Measurements from ENCODE around the gene PAK1.
A peak's percentile ranks its signal among the peaks of the same experiment; 100 is the strongest.
"Not testable (repeated sequence)": the region's sequence is repeated elsewhere in the genome, so short reads cannot be mapped to it uniquely, and the experiment has no call there.

PAK1 gene

DNA sequence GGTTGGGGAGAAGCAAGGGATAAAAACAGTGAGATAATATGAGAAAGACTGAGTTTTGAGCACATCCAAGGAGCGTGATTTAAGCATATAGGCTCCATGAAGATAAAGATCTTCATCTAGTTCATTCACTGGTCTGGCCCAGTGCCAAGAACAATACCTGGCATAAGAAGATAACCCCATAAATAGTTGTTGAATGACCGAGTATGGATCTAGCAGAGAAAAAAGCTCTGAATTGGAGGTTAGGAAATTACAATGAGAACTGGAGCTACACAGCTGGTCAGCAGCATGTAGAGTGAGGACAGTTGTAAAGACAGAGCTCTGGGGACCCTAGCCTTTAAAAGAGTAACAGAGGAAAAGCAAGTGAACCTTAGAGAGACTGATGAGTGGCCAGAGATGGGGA is 33.0 kb upstream of the PAK1 start:
- no peak for DNase-seq (ENCODE audit: low read depth)

DNA sequence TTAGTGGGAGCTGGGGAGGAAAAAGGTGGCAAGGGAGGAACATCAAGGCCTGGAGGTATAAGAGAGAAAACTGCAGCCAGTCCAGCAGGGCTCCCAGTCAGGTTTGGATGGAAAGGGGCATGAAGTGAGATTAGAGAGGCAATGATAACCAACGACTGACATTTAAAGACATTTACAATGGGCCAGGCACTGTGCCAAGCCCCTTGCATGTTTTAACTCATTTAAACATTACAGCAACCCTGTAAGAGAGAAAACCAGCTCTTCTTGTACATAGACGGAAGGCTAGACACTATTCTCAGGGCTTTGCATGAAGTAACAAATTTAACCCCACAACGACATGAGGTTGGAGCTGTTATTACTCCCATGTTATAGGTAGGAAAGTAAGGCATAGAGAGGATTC is 32.1 kb upstream of the PAK1 start:
- DNase-seq (ENCODE audit: low read depth), result no peak
- H3K4me3 ChIP-seq (ENCODE audit: low read length), result no peak overlapping the region
- H3K27me3 ChIP-seq (replicated peaks; ENCODE audit: control insufficient read depth, insufficient read depth, low read length), result no peaks in the 10 kb centered on the region
- no peaks in the 10 kb centered on the region for H3K36me3 ChIP-seq (ENCODE audit: control insufficient read depth, insufficient read depth, low read length, severe bottlenecking)
- peaks cover 14% of the 10 kb centered on the region for H3K4me1 ChIP-seq (ENCODE audit: control insufficient read depth, insufficient read depth, low read length)
- H3K9ac ChIP-seq (ENCODE audit: low read length), result no peak overlapping the region
- H3K9me3 ChIP-seq (ENCODE audit: control insufficient read depth, low read length), result no peaks in the 10 kb centered on the region

More for the DNA sequence above, 33.0 kb upstream of the PAK1 start:
- peaks cover 14% of the 10 kb centered on the region for H3K4me1 ChIP-seq (ENCODE audit: control insufficient read depth, insufficient read depth, low read length)
- H3K36me3 ChIP-seq (ENCODE audit: control insufficient read depth, insufficient read depth, low read length, severe bottlenecking), result no peaks in the 10 kb centered on the region
- H3K27me3 ChIP-seq (replicated peaks; ENCODE audit: control insufficient read depth, insufficient read depth, low read length), result no peaks in the 10 kb centered on the region
- no peaks in the 10 kb centered on the region for H3K9me3 ChIP-seq (ENCODE audit: control insufficient read depth, low read length)
- H3K4me3 ChIP-seq (ENCODE audit: low read length), result no peak overlapping the region
- H3K9ac ChIP-seq (ENCODE audit: low read length), result no peak overlapping the region

DNA sequence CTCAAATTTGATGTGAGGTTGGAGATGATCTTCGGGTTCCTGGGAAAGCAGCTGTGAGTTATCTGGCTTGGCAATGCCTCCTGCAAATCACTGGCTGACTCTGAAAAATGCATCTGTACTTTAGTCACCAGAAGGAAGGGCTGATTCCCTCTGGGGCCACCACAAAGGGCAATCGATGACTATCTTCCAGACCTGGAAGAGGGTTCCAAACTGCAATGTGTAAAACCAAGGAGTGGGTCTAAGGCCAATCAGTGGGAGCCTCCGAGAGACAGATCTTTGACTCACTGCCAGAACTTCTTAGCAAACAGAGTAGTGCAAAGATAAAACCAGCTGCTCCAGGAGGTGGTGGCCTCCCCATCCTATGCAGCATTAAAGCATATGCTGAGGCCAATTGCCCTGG is 29.1 kb upstream of the PAK1 start:
- peak; percentile 35 for DNase-seq (ENCODE audit: low read depth)
- Histone ChIP-seq H3K4me1 (ENCODE audit: control insufficient read depth, insufficient read depth, low read length) (peaks cover 18% of the 10 kb centered on the region), H3K9ac (ENCODE audit: low read length) (no peak overlapping the region), H3K36me3 (ENCODE audit: control insufficient read depth, insufficient read depth, low read length, severe bottlenecking) (no peaks in the 10 kb centered on the region), H3K4me3 (ENCODE audit: low read length) (peak overlapping the region; percentile 28), H3K9me3 (ENCODE audit: control insufficient read depth, low read length) (no peaks in the 10 kb centered on the region), H3K27me3 (replicated peaks; ENCODE audit: control insufficient read depth, insufficient read depth, low read length) (no peaks in the 10 kb centered on the region)

DNA sequence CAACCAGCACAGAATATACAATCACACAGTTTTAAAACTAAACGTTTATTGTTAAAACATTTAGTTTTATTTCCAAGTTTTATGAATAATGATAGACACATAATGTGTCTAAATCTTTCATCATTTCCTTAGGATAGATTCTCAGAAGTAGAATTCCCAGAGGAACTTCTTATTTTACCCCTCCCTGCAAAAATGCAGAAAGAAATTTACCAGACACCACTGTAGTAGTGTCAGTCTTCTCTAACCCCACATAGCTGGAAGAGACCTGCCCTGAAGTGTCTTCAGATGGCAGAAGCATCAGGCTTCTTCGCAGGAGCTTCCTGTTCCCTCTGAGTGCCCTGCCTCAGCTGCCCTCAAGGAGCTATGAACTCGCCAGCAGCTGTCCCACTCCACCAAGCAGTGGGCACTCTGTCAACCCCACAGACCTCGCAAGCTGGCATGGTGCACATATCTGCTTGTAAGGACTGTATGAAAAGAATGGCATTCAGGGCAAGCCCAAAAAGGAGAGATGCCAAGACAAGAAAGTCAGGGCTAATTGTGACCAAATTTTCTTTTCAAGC is 28.5 kb upstream of the PAK1 start:
- H3K4me1 ChIP-seq (ENCODE audit: control insufficient read depth, insufficient read depth, low read length), result peaks cover 21% of the 10 kb centered on the region
- DNase-seq (ENCODE audit: low read depth), result peak; percentile 8
- H3K36me3 ChIP-seq (ENCODE audit: control insufficient read depth, insufficient read depth, low read length, severe bottlenecking), result no peaks in the 10 kb centered on the region
- peak overlapping the region; percentile 44 for H3K9ac ChIP-seq (ENCODE audit: low read length)
- no peaks in the 10 kb centered on the region for H3K9me3 ChIP-seq (ENCODE audit: control insufficient read depth, low read length)
- no peaks in the 10 kb centered on the region for H3K27me3 ChIP-seq (replicated peaks; ENCODE audit: control insufficient read depth, insufficient read depth, low read length)
- H3K4me3 ChIP-seq (ENCODE audit: low read length), result peak overlapping the region; percentile 28

DNA sequence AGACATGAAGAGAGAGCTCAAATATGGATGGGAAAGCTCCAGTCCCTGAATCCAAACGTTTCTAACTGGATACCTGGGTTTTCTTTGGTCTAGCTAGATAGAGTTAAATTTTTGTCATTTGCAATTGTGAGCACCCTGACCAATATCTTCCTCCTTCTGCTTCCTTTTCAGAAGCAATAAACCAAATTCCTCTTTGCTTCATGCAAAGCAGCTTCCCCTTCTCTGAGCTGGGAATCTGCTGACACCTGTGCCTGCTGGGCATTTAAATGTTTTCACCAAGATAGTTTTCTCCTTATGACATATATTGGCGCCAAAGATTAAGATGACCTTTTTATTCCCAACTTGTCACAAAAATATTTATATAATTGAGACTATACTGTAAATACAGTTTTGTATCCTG is 27.9 kb upstream of the PAK1 start:
- no peak overlapping the region for H3K4me3 ChIP-seq (ENCODE audit: low read length)
- H3K27me3 ChIP-seq (replicated peaks; ENCODE audit: control insufficient read depth, insufficient read depth, low read length), result no peaks in the 10 kb centered on the region
- H3K9me3 ChIP-seq (ENCODE audit: control insufficient read depth, low read length), result no peaks in the 10 kb centered on the region
- DNase-seq (ENCODE audit: low read depth), result no peak
- H3K4me1 ChIP-seq (ENCODE audit: control insufficient read depth, insufficient read depth, low read length), result peaks cover 23% of the 10 kb centered on the region
- H3K9ac ChIP-seq (ENCODE audit: low read length), result no peak overlapping the region
- no peaks in the 10 kb centered on the region for H3K36me3 ChIP-seq (ENCODE audit: control insufficient read depth, insufficient read depth, low read length, severe bottlenecking)

DNA sequence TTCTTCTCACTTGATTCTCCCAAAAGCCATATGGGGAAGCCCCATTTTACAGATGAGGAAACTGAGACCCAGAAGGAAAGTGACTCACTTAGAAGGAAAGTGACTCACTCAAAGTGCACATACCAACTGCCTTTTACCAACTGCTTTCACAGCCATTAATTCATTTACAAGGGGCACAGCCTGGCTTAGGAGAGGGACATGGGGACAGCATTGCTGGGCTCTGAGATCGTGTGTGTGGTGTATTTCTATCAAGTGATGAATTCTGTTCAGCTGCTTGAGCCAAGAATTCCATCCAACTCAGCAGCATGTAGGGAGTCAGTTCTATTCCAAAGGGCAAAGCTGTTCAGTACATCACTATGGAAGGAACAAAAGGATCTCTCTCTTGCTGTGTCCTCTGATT is 23.5 kb upstream of the PAK1 start:
- Histone ChIP-seq H3K27me3 (replicated peaks; ENCODE audit: control insufficient read depth, insufficient read depth, low read length) (no peaks in the 10 kb centered on the region), H3K4me3 (ENCODE audit: low read length) (no peak overlapping the region), H3K36me3 (ENCODE audit: control insufficient read depth, insufficient read depth, low read length, severe bottlenecking) (no peaks in the 10 kb centered on the region), H3K9me3 (ENCODE audit: control insufficient read depth, low read length) (no peaks in the 10 kb centered on the region), H3K4me1 (ENCODE audit: control insufficient read depth, insufficient read depth, low read length) (peaks cover 10% of the 10 kb centered on the region), H3K9ac (ENCODE audit: low read length) (no peak overlapping the region)
- no peak for DNase-seq (ENCODE audit: low read depth)

DNA sequence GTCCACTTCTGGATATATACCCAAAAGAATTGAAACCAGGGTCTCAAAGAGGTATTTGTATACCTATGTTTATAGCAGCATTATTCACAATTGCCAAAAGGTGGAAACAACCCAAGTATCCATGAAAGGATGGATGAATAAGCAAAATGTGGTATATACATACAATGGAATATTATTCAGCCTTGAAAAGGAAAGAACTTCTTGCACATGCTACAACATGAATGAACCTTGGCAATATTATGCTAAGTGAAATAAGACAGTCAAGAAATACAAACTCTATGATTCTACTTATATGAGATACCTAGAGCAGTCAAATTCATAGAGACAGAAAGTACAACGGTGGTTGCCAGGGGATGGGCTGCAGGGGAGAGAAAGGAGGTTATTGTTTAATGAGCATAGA is 21.6 kb upstream of the PAK1 start:
- DNase-seq (ENCODE audit: low read depth), result no peak
- H3K36me3 ChIP-seq (ENCODE audit: control insufficient read depth, insufficient read depth, low read length, severe bottlenecking), result no peaks in the 10 kb centered on the region
- no peaks in the 10 kb centered on the region for H3K9me3 ChIP-seq (ENCODE audit: control insufficient read depth, low read length)
- H3K4me3 ChIP-seq (ENCODE audit: low read length), result no peak overlapping the region
- H3K4me1 ChIP-seq (ENCODE audit: control insufficient read depth, insufficient read depth, low read length), result peaks cover 9% of the 10 kb centered on the region
- H3K9ac ChIP-seq (ENCODE audit: low read length), result no peak overlapping the region
- H3K27me3 ChIP-seq (replicated peaks; ENCODE audit: control insufficient read depth, insufficient read depth, low read length), result no peaks in the 10 kb centered on the region

DNA sequence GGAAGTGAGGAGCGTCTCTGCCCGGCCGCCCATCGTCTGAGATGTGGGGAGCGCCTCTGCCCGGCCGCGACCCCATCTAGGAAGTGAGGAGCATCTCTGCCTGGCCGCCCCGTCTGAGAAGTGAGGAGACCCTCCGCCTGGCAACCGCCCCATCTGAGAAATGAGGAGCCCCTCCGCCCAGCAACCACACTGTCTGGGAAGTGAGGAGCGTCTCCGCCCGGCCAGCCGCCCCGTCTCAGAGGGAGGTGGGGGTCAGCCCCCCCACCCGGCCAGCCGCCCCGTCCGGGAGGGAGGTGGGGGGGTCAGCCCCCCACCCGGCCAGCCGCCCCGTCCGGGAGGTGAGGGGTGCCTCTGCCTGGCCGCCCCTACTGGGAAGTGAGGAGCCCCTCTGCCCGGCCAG is 16.1 kb upstream of the PAK1 start:
- H3K9me3 ChIP-seq (ENCODE audit: control insufficient read depth, low read length); H3K9ac ChIP-seq (ENCODE audit: low read length); H3K4me3 ChIP-seq (ENCODE audit: low read length); H3K36me3 ChIP-seq (ENCODE audit: control insufficient read depth, insufficient read depth, low read length, severe bottlenecking); DNase-seq (ENCODE audit: low read depth); H3K27me3 ChIP-seq (replicated peaks; ENCODE audit: control insufficient read depth, insufficient read depth, low read length); H3K4me1 ChIP-seq (ENCODE audit: control insufficient read depth, insufficient read depth, low read length): not testable (repeated sequence)

DNA sequence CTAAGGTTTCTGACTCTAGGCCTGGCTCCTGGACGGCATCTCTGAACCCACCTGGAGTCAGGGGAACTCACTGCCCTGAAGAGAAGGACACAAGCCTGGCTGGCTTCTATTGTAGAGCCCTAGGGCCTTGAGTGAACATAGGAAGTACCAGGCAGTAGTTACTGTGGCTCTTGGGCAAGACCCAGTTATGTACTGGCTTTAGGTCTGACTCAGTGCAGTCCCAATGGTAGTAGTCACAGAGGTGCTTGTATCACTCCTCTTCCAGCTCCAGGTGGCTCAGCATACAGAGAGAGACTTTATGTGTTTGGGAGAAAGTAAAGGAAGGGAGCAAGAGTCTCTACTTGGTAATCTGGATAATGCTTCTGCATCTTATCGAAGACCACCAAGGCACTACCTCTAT is 13.9 kb upstream of the PAK1 start:
- Histone ChIP-seq H3K9ac (ENCODE audit: low read length) (no peak overlapping the region), H3K27me3 (replicated peaks; ENCODE audit: control insufficient read depth, insufficient read depth, low read length) (no peaks in the 10 kb centered on the region), H3K4me3 (ENCODE audit: low read length) (no peak overlapping the region), H3K9me3 (ENCODE audit: control insufficient read depth, low read length) (peaks cover 3% of the 10 kb centered on the region), H3K4me1 (ENCODE audit: control insufficient read depth, insufficient read depth, low read length) (no peaks in the 10 kb centered on the region), H3K36me3 (ENCODE audit: control insufficient read depth, insufficient read depth, low read length, severe bottlenecking) (no peaks in the 10 kb centered on the region)
- no peak for DNase-seq (ENCODE audit: low read depth)

DNA sequence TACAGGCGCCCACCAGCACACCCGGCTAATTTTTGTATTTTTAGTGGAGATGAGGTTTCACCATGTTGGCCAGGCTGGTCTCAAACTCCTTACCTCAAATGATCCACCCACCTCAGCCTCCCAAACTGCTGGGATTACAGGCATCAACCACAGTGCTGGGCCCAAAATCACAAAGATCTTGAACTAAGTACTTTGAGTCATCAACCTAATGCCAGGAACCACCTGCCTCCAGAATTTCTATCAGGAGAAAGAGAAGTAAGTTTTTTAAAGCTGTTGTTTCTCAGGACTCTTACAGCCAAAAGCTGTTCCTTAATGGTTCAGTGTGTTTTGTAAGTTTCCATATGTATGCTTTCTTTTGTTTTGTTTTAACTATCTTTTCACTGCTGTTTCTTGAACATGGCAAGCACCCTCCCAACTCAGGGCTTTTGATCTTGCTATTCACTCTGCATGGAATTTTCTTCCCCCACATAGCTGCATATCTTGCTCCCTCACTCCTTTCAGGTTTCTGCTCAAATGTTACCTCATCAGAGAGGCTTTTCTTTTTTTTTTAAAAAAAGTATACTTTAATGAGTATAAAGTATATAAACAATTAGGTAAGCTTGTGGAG is 6.0 kb upstream of the PAK1 start:
- H3K9ac ChIP-seq (ENCODE audit: low read length), result no peak overlapping the region
- no peak for DNase-seq (ENCODE audit: low read depth)
- H3K9me3 ChIP-seq (ENCODE audit: control insufficient read depth, low read length), result no peaks in the 10 kb centered on the region
- H3K27me3 ChIP-seq (replicated peaks; ENCODE audit: control insufficient read depth, insufficient read depth, low read length), result no peaks in the 10 kb centered on the region
- no peaks in the 10 kb centered on the region for H3K4me1 ChIP-seq (ENCODE audit: control insufficient read depth, insufficient read depth, low read length)
- H3K4me3 ChIP-seq (ENCODE audit: low read length), result no peak overlapping the region
- no peaks in the 10 kb centered on the region for H3K36me3 ChIP-seq (ENCODE audit: control insufficient read depth, insufficient read depth, low read length, severe bottlenecking)

DNA sequence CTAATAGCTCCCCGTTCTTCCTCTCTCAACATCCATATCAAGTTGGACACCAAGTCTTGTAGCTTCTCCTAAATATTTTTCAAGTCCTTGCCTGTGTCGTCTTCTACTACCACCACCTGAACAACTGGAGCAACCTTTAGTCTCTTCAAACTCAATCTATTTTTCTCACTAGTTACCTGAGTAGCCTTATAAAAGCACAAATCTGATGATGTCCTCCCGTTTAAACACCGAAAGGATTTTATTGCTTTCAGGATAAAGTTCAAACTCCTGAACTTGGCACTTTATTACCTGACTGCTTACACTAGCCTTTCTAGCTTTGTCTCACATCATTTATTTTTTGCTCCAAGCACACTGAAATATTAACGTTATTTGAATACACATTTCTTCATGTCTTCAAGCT is 1.3 kb upstream of the PAK1 start:
- Histone ChIP-seq H3K4me3 (ENCODE audit: low read length) (no peak overlapping the region), H3K9ac (ENCODE audit: low read length) (no peak overlapping the region), H3K36me3 (ENCODE audit: control insufficient read depth, insufficient read depth, low read length, severe bottlenecking) (no peaks in the 10 kb centered on the region), H3K27me3 (replicated peaks; ENCODE audit: control insufficient read depth, insufficient read depth, low read length) (no peaks in the 10 kb centered on the region), H3K4me1 (ENCODE audit: control insufficient read depth, insufficient read depth, low read length) (no peaks in the 10 kb centered on the region), H3K9me3 (ENCODE audit: control insufficient read depth, low read length) (no peaks in the 10 kb centered on the region)
- DNase-seq (ENCODE audit: low read depth), result no peak

DNA sequence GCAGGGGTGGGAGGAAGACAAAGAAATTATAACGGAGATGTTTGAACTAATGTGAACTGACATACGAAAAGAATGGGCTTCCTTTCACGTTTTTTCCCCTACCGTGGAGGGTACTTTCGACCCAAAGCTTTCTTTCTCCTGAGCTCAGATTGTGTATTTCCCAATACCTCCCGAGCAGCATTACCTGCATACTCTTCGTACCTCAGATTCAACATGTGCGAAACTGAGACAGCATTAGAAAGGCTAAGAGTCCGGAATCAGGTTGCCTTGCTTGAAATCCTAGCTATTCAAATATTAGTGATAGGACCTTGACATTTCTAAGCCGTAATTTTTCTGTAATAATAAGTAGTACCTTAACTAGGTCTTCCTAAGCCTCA is 778 bp upstream of the PAK1 start:
- no peak for DNase-seq (ENCODE audit: low read depth)
- H3K36me3 ChIP-seq (ENCODE audit: control insufficient read depth, insufficient read depth, low read length, severe bottlenecking), result no peaks in the 10 kb centered on the region
- H3K27me3 ChIP-seq (replicated peaks; ENCODE audit: control insufficient read depth, insufficient read depth, low read length), result no peaks in the 10 kb centered on the region
- H3K4me1 ChIP-seq (ENCODE audit: control insufficient read depth, insufficient read depth, low read length), result no peaks in the 10 kb centered on the region
- no peaks in the 10 kb centered on the region for H3K9me3 ChIP-seq (ENCODE audit: control insufficient read depth, low read length)
- H3K9ac ChIP-seq (ENCODE audit: low read length), result peak overlapping the region; percentile 27
- peak overlapping the region; percentile 80 for H3K4me3 ChIP-seq (ENCODE audit: low read length)
